Left lung (tissue), 10 donors: ENCODE measurements around the gene SUCLG2. TPM values are rescaled to one million over a fixed set of nuclear protein-coding genes. Genes with fewer than 3 reads are reported as not detected.

ENCODE experiments used
- ATAC-seq: fragments of 200-7000 bp; cut with Tn5 transposase; one replicate; pipeline ENCODE4 v1.9.1; 2020; ENCODE audit warnings: moderate library complexity
- DNase-seq, 4 donors: peaks; one replicate each; pipeline ENCODE4 v3.0.0-alpha.2; 2013 to 2020
- H3K27ac ChIP-seq, 2 donors: fragments of 200-600 bp; sonication (generic) in 1 of 2; one replicate each; pipeline versions ENCODE4 v1.5.0 to v1.8.0; 2020 to 2021
- H3K27me3 ChIP-seq, 2 donors: fragments of 200-600 bp; sonication (generic) in 1 of 2; one replicate each; pipeline versions ENCODE4 v1.5.0 to v1.8.0; 2020 to 2021
- H3K36me3 ChIP-seq, 2 donors: fragments of 200-600 bp; sonication (generic) in 1 of 2; one replicate each; pipeline versions ENCODE4 v1.5.0 to v1.8.0; 2020 to 2021
- H3K4me1 ChIP-seq, 2 donors: fragments of 200-600 bp; one replicate each; pipeline ENCODE4 v1.8.0; 2021
- H3K4me3 ChIP-seq, 2 donors: fragments of 200-600 bp; sonication (generic) in 1 of 2; one replicate each; pipeline versions ENCODE4 v1.5.0 to v1.8.0; 2020 to 2021; ENCODE audit warnings: mild to moderate bottlenecking in 1 of 2
- H3K9me3 ChIP-seq, 2 donors: fragments of 200-600 bp; sonication (generic) in 1 of 2; one replicate each; pipeline versions ENCODE4 v1.5.0 to v1.8.0; 2020 to 2021
- intact Hi-C, 2 donors: fragments of 100-400 bp; cut with DNase I; formaldehyde crosslinking; loops; one replicate each; pipeline versions ENCODE4 v1.11.2 to v1.14.2; 2022
- polyA plus RNA-seq, 6 donors: library from polyadenylated mRNA; unstranded; fragments of 120-200 nt; gene quantifications; one replicate each; pipeline ENCODE4 v1.2.1, GENCODE V29; 2013; ENCODE audit not compliant: insufficient read length in 6 of 6
- total RNA-seq, 2 donors: library from RNA; stranded (reverse); fragmentation: NEBNext Ultra II Directional; extraction: Animal tissue kit (Norgen Biotek cat#: 25700); gene quantifications; one replicate each; pipeline ENCODE4 v1.2.1, GENCODE V29; 2021
- TF ChIP-seq, protein P1 (sequence below), 2 donors: fragments of 200-600 bp; sonication (generic) in 1 of 2; IDR thresholded peaks; one replicate each; pipeline versions ENCODE4 v1.5.0 to v1.8.0; 2021; ENCODE audit warnings: antibody characterized with exemption in 2 of 2
- donor health status: DM: no; HTN: yes; CAD: no.
- donor health status: DM: no; HTN: no; CAD: no.

The SUCLG2 gene
- total and polyA plus RNA-seq, 8 donors, result 52.7 to 74.1 (median 60.0) TPM

DNA sequence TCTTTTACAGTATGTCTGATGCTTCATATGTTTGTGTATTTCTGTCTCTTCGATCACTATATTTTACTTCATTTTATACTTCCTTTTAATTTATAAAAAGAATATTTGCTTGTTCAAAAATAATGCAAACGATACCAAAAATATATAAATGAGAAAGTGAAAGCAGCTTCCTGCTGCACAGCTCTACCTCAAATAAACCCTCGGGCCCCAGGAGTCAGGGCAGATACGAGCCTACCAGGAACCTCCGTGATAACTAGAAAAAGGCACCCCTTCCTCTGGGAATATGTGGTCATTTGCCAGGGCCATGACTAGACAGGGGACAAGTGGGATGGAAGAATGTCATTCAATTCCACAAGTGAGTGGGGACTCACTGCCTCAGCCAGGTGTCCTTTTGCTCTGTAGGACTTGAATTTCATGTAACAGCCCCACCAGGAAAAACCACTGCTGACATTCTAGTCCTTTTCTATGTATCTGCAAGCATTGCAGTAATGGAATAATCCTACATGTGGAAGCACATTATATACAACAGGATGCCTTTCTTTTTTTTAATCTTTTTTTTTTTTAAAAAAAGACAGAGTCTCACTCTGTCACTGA lies 133.3 kb downstream of the SUCLG2 start:
- intact Hi-C loops, result no loop called here

DNA sequence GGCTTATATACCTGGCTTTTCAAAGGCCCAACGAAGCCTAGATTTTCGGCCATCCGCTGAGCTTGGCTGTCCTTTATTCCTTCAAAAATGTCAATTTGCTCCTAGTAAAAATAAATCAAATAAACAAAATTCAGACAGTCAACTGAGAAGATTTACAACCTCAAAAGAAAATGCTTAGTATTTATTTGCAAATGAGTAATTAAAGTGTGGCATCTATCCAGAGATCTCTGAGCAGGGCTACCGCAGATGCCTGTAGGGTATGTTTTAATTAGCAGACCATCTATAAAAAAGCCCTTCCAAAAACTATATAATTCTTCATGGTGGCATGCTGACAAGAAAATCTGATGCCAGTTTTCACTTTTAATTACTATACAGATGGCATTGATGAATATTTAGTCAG lies 136.2 kb downstream of the SUCLG2 start:
- Histone ChIP-seq H3K9me3 (no peaks in the 10 kb centered on the region), H3K36me3 (peaks cover 0 to 42% of the 10 kb centered on the region in 2 donors), H3K4me1 (no peaks in the 10 kb centered on the region), H3K27me3 (no peaks in the 10 kb centered on the region), H3K27ac (no peak overlapping the region), H3K4me3 (no peak overlapping the region)
- TF ChIP-seq, protein P1, sequence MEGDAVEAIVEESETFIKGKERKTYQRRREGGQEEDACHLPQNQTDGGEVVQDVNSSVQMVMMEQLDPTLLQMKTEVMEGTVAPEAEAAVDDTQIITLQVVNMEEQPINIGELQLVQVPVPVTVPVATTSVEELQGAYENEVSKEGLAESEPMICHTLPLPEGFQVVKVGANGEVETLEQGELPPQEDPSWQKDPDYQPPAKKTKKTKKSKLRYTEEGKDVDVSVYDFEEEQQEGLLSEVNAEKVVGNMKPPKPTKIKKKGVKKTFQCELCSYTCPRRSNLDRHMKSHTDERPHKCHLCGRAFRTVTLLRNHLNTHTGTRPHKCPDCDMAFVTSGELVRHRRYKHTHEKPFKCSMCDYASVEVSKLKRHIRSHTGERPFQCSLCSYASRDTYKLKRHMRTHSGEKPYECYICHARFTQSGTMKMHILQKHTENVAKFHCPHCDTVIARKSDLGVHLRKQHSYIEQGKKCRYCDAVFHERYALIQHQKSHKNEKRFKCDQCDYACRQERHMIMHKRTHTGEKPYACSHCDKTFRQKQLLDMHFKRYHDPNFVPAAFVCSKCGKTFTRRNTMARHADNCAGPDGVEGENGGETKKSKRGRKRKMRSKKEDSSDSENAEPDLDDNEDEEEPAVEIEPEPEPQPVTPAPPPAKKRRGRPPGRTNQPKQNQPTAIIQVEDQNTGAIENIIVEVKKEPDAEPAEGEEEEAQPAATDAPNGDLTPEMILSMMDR (IDR thresholded peaks at IDR 0.05), result no peak
- no peak for DNase-seq
- ATAC-seq, result no peak
- intact Hi-C loops, result no loop called here

More for the DNA sequence above, 133.3 kb downstream of the SUCLG2 start:
- Histone ChIP-seq H3K27ac (no peak overlapping the region), H3K9me3 (no peaks in the 10 kb centered on the region), H3K4me3 (no peak overlapping the region), H3K27me3 (no peaks in the 10 kb centered on the region), H3K4me1 (no peaks in the 10 kb centered on the region), H3K36me3 (peaks cover 0 to 27% of the 10 kb centered on the region in 2 donors)
- DNase-seq (no peak), ATAC-seq (no peak)
- TF ChIP-seq, protein P1 (IDR thresholded peaks at IDR 0.05), result no peak

DNA sequence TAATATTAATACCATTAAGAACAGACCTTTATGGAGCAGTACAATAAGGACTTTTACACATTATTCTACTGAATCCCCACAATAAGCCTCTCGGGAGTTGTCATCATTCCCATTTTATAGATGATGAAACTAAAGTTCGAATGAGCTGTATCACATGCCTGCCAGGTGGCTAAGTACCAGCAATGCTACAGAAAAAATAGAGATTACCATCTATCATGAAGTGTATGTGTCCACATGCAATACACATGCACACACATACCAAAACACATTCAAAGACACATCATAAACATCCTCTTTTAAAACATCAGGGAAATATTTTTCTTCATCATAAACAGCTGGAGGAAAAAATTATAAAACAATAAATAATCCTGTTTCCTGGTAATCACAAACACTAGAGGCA lies 136.6 kb downstream of the SUCLG2 start:
- intact Hi-C loops, result no loop called here
- TF ChIP-seq, protein P1 (IDR thresholded peaks at IDR 0.05), result no peak
- ATAC-seq, result no peak

DNA sequence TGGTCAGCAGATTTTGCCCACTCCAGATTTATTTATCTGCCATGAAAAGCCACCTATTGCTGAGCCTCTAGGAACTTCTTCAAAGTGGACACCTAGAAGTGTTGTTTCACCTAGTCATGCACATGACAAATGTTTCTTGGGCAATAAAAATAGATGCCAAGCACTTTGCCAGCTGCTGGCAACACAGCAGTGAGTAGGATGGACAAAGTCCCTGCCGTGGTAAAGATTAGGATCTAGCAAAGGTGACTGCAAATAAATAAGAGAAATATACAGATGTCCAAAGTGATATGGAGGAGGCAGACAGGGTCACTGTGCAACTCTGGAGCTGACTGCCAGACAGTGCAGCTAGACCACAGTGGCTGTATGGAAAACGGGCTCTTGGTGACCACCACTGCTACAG lies 137.9 kb downstream of the SUCLG2 start:
- intact Hi-C loops, result no loop called here
- ATAC-seq (no peak), DNase-seq (no peak)
- no peaks in the 10 kb centered on the region for H3K9me3 ChIP-seq
- no peak overlapping the region for H3K4me3 ChIP-seq
- TF ChIP-seq, protein P1 (IDR thresholded peaks at IDR 0.05), result no peak
- H3K4me1 ChIP-seq, result no peaks in the 10 kb centered on the region
- H3K27ac ChIP-seq, result no peak overlapping the region
- H3K27me3 ChIP-seq, result no peaks in the 10 kb centered on the region
- H3K36me3 ChIP-seq, result peaks cover 0 to 42% of the 10 kb centered on the region in 2 donors

More for the DNA sequence above, 136.6 kb downstream of the SUCLG2 start:
- no peak overlapping the region for H3K27ac ChIP-seq
- H3K4me3 ChIP-seq, result no peak overlapping the region
- no peaks in the 10 kb centered on the region for H3K27me3 ChIP-seq
- H3K36me3 ChIP-seq, result peaks cover 0 to 42% of the 10 kb centered on the region in 2 donors
- no peaks in the 10 kb centered on the region for H3K9me3 ChIP-seq
- no peaks in the 10 kb centered on the region for H3K4me1 ChIP-seq
- no peak for DNase-seq

DNA sequence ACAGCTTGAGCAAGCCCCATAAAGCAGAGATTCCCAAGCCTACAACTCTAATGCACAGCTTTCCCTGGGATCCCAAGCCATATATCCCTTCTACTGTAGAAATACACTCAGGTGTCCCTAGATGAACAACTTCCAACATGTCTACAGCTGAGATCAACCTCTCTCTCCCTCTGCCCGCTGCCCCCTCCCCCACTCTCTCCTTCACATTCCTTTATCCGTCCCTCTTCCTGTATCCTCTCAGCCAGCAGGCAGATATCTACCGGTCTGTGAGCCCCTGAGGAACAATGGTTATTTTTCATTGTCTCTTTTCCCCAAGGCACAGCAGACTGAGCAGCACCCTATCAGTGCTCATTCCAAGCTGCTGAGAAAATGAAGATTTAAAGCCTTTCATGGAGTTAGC lies 138.6 kb downstream of the SUCLG2 start:
- no peaks in the 10 kb centered on the region for H3K27me3 ChIP-seq
- H3K4me3 ChIP-seq, result no peak overlapping the region
- no peaks in the 10 kb centered on the region for H3K4me1 ChIP-seq
- intact Hi-C loops, result no loop called here
- TF ChIP-seq, protein P1 (IDR thresholded peaks at IDR 0.05), result no peak
- ATAC-seq (no peak), DNase-seq (no peak)
- no peak overlapping the region for H3K27ac ChIP-seq
- H3K36me3 ChIP-seq, result peaks cover 0 to 42% of the 10 kb centered on the region in 2 donors
- H3K9me3 ChIP-seq, result no peaks in the 10 kb centered on the region
